NCI-H774 (cell line): ENCODE measurements around the gene OR7E24.
"Not testable (repeated sequence)": the region's sequence is repeated elsewhere in the genome, so short reads cannot be mapped to it uniquely, and the experiment has no call there.

Experiments
- DNase-seq: peaks from one replicate; lab custom pipeline; 2025; lab: John Stamatoyannopoulos, UW

The OR7E24 gene

DNA sequence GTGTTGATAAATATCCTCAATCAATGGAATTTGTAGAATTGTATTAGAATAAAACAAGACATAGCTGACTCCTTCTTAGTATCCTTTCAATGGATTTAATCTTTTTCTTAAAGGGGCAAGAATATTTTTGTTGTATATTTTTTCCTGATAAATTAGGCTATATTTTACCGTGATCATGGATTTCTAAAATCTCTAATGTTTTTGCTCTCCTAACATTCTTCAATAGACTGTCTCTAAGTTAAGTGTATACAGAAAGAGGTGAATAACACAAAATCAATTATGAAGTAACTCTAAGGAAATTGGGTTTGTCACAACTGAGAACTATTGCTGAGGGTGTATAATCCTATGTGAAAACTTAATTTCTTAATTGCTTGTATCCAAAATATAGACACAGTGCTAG lies at the start of gene OR7E24:
TSS of gene OR7E24 (plus strand) at position 301 of the 400 bp plus-strand sequence. CDS start 114 bp downstream, outside the sequence.
- DNase-seq = no peak

DNA sequence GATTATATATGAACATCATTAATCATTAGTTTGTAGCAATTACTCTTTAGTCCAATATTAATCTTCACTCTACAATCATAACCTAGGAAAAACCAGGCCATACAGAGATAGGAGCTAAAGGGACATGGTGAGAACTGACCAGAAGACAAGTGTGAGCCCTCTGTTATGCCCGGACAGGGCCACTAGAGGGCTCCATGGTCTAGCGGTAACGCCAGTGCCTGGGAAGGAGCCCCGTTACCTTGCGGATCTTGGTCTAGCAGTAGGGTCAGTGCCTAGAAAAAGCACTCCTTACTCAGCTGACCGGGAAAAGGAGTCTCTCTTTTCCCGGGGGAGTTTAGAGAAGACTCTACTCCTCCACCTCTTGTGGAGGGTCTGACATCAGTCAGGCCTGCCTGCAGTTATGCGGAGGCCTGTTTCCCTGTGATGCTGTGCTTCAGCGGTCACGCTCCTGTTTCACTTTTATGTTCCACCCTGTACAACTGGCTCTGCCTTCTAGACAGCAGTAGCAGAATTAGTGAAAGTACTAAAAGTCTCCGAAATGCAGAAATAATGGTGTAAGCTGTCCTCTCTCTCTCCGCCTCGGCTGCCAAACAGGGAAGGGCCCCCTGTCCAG lies 45.1 kb upstream of the OR7E24 start:
- DNase-seq = peak; percentile 29

DNA sequence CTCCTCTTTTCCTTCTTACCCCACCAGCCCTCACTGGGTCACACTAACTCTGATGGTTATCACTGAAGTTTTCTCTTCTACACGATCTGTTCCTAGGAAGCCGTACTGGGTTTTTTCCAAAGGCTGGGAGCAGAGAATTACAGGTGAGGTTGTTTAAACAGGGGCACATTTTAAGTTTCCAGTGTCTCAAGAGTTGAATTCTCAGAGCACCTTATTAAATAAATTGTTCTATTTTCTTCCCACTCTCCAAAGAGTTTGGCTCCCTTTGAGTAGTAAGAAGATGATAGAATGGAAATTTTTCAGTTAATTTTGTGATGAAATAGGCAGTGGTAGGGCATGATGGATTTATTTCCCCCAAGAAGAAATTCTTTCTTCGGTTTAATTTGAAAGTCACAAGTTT lies 31.2 kb upstream of the OR7E24 start, which contains the start of gene OR7D4:
TSS of gene OR7D4 (minus strand) at position 101 of the 400 bp plus-strand sequence. CDS start 4,752 bp downstream, outside the sequence.
- no peak for DNase-seq

DNA sequence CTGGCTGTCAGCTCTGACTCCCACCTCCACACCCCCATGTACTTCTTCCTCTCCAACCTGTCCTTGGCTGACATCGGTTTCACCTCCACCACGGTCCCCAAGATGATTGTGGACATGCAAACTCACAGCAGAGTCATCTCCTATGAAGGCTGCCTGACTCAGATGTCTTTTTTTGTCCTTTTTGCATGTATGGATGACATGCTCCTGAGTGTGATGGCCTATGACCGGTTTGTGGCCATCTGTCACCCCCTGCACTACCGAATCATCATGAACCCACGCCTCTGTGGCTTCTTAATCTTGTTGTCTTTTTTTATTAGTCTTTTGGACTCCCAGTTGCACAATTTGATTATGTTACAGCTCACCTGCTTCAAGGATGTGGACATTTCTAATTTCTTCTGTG lies 506 bp downstream of the OR7E24 start:
- DNase-seq = no peak

DNA sequence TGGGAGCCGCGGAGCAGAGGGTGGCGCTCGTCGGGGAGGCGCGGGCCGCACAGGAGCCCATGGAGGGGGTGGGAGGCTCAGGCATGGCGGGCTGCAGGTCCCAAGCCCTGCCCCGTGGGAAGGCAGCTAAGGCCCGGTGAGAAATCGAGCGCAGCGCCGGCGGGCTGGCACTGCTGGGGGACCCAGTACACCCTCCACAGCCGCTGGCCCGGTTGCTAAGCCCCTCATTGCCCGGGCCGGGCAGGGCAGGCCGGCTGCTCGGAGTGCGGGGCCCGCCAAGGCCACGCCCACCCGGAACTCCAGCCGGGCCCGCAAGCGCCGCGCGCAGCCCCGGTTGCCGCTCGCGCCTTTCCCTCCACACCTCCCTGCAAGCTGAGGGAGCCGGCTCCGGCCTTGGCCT lies 32.8 kb downstream of the OR7E24 start:
- DNase-seq = not testable (repeated sequence)

DNA sequence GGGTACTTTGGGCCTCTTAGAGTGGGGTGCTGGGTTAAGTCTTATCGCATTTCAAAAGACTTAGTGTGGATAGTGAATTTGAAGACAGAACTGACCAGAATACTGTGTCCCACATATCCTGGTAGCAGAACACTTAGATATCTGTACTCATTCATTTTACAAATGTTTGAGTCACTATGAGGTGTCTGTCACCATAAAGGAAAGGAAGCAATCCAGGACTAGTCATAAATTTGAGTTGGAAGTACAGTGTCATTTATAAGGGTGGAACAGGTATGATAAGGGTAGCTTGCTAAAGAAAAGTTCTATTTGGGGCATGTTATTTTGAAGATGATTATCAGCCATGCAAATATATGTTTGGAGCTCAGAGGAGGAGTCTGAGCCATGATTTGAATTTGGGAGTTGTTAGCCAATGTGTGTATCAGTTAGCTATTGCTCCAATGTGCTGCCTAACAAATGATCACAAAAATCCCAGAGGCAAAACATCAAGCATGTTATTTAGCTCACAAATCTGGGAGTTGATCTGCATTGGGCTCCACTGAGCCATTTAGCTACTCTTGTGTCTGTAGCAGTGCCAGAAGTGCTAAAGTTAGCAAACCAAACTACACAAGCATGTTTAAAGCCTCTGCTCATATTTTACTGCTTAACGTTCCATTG lies 38.6 kb downstream of the OR7E24 start:
- no peak for DNase-seq

DNA sequence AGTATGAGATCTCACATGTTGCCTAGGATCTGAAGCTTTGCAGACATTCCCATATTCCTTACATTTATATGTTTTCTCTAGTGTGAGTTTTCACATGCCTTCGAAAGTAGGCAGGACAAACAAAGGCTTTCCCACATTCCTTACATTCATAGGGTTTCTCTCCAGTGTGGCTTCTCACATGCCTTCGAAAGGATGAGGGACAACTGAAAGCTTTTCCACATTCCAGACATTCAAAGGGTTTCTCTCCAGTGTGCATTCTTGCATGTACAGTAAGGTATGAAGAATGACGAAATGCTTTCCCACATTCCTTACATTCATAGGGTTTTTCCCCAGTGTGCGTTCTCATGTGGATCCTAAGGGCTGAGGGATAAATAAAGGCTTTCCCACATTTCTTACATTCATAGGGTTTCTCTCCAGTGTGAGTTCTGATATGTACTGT lies 44.7 kb downstream of the OR7E24 start:
- DNase-seq = no peak

DNA sequence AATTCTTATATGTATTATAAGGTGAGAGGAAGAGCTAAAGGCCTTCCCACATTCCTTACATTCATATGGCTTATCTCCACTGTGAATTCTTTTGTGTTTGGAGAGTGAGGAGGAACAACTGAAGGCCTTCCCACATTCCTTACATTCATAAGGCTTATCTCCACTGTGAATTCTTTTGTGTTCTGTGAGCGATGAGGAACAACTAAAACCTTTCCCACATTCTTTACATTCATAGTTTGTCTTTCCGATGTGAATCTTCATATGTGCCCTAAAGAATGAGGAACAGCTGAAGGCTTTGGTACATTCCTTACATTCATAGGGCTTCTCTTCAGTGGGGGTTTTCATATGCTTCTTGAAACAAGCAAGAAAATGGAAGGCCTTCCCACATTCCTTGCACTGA lies 45.6 kb downstream of the OR7E24 start:
- no peak for DNase-seq
